Smooth muscle cell (in vitro differentiated cells): ENCODE results near the gene ZNF460. TPM values are rescaled to one million over a fixed set of nuclear protein-coding genes. Genes with fewer than 3 reads are reported as not detected.

Source experiments
- DNase-seq: peaks from one replicate; lab custom pipeline; 2025; ENCODE audit not compliant: unreplicated experiment; lab: John Stamatoyannopoulos, UW
- H2AFZ ChIP-seq: fragments of 200-600 bp; sonication (generic); 2 replicates; pipeline ENCODE4 v1.6.0; 2016; ENCODE audit warnings: antibody characterized with exemption, low read depth, mild to moderate bottlenecking
- H3F3A ChIP-seq: fragments of 200-600 bp; sonication (generic); 2 replicates; pipeline ENCODE4 v1.6.0; 2017; ENCODE audit warnings: antibody characterized with exemption, low read depth
- H3K27ac ChIP-seq: fragments of 200-600 bp; sonication (generic); 2 replicates; pipeline ENCODE4 v1.5.1; 2016; ENCODE audit warnings: low read depth, mild to moderate bottlenecking
- H3K27me3 ChIP-seq: fragments of 200-600 bp; sonication (generic); 2 replicates; pipeline ENCODE4 v1.6.1; 2016; ENCODE audit warnings: low read depth, mild to moderate bottlenecking
- H3K36me3 ChIP-seq: fragments of 200-600 bp; sonication (generic); 2 replicates; pipeline ENCODE4 v1.5.1; 2016; ENCODE audit warnings: low read depth
- H3K4me1 ChIP-seq: fragments of 200-600 bp; sonication (generic); 2 replicates; pipeline ENCODE4 v1.5.1; 2016; ENCODE audit warnings: low read depth
- H3K4me2 ChIP-seq: fragments of 200-600 bp; sonication (generic); 2 replicates; pipeline ENCODE4 v1.6.0; 2016; ENCODE audit warnings: mild to moderate bottlenecking
- H3K4me3 ChIP-seq: fragments of 200-600 bp; sonication (generic); 2 replicates; pipeline ENCODE4 v1.5.1; 2016; ENCODE audit warnings: mild to moderate bottlenecking
- H3K79me2 ChIP-seq: fragments of 200-600 bp; sonication (generic); 2 replicates; pipeline ENCODE4 v1.6.0; 2016; ENCODE audit warnings: low read depth, mild to moderate bottlenecking
- H3K9ac ChIP-seq: fragments of 200-600 bp; sonication (generic); 2 replicates; pipeline ENCODE4 v1.6.0; 2016; ENCODE audit warnings: low read depth
- H3K9me3 ChIP-seq: fragments of 200-600 bp; sonication (generic); replicated peaks from 2 replicates; pipeline ENCODE4 v1.5.1; 2016; ENCODE audit warnings: low read depth
- H4K20me1 ChIP-seq: fragments of 200-600 bp; sonication (generic); 2 replicates; pipeline ENCODE4 v1.6.0; 2016; ENCODE audit warnings: low read depth
- CTCF ChIP-seq: fragments of 200-600 bp; sonication (generic); IDR thresholded peaks from 2 replicates; pipeline ENCODE4 v1.5.1; 2017; ENCODE audit warnings: borderline replicate concordance, mild to moderate bottlenecking, antibody characterized with exemption; ENCODE audit not compliant: insufficient read depth, poor library complexity, severe bottlenecking
- WGBS: methylation state at CpG from one replicate; pipeline ENCODE4 v1.1.7; 2016; ENCODE audit warnings: low lambda C conversion rate; 5-methylcytosine and 5-hydroxymethylcytosine counted together
- polyA plus RNA-seq: library from polyadenylated mRNA; unstranded; fragments of >200 nt; fragmentation: Nextera tagmentation; extraction: Ambion mirVana; gene quantifications from 2 replicates; pipeline ENCODE4 v1.2.1, GENCODE V29; 2016
- total RNA-seq: library from RNA; depleted of rRNA; stranded (reverse); fragments of >200 nt; gene quantifications from 2 replicates; pipeline ENCODE4 v1.2.3, GENCODE V29; 2014

ZNF460 gene
- total and polyA plus RNA-seq, 2 experiments from 2014 or later, result 1.7 to 85.2 TPM

DNA sequence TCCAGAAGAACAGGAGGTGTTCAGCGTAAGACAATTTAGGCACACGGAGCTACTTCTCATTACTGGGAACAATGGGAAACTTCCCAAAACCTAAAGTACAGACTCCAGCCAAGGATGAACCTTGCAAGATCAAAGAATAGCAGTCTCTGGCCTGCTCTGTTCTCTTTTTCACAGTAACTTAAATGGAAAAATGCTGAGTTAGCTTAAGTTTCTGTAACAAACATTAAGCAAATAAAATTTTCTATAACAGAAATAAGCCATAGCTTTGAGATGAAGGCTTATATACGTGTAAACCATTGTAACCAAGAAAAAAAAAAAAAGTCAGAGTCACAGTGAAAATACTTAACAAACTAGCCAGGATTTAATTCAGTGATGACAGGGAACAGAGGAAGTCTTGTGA, 18.2 kb upstream of the ZNF460 start:
- H3K79me2 ChIP-seq, result peaks cover 13% of the 10 kb centered on the region
- H3K4me3 ChIP-seq, result no peak overlapping the region
- no peak for TF ChIP-seq CTCF
- H2AFZ ChIP-seq, result no peak overlapping the region
- H3K4me2 ChIP-seq, result no peak overlapping the region
- no peak overlapping the region for H3K9ac ChIP-seq
- H3K36me3 ChIP-seq, result no peaks in the 10 kb centered on the region
- H3K9me3 ChIP-seq, result no peaks in the 10 kb centered on the region
- WGBS, result 93% methylated on average over 3 of the region's 3 CpGs
- no peaks in the 10 kb centered on the region for H3K4me1 ChIP-seq
- no peaks in the 10 kb centered on the region for H3K27me3 ChIP-seq
- no peak overlapping the region for H3K27ac ChIP-seq
- no peaks in the 10 kb centered on the region for H3F3A ChIP-seq
- H4K20me1 ChIP-seq, result peaks cover 2% of the 10 kb centered on the region
- DNase-seq, result no peak

DNA sequence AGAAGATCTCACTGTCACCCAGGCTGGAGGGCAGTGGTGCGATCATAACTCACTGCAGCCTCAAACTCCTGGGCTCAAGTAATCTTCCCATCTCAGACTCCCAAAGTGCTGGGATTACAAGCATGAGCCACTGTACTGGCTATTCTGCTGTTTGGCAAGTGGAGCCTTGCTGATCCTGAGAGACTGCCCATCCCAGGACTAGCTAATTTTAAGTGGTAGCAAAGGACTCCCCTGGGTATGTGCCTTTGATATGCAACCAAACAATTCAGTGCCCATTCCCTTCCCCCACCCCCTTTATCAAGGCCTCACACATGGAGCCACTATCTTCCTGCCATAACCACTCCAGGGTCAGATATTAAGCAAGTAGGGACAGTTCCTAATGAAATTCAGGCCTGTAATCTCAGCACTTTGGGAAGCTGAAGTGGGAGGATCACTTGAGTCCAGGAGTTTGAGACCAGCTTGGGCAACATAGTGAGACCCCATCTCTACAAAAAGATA, 17.0 kb upstream of the ZNF460 start:
- Histone ChIP-seq H3K79me2 (peaks cover 7% of the 10 kb centered on the region), H3K27ac (no peak overlapping the region), H4K20me1 (no peaks in the 10 kb centered on the region), H3K27me3 (no peaks in the 10 kb centered on the region), H3K4me1 (no peaks in the 10 kb centered on the region), H3K9me3 (no peaks in the 10 kb centered on the region), H3K4me3 (no peak overlapping the region), H3K4me2 (no peak overlapping the region), H3K36me3 (no peaks in the 10 kb centered on the region), H2AFZ (no peak overlapping the region), H3F3A (no peaks in the 10 kb centered on the region), H3K9ac (no peak overlapping the region)
- no peak for TF ChIP-seq CTCF
- WGBS, result 89% methylated on average over 1 of the region's 1 CpG
- no peak for DNase-seq

GRCh38 chr19:57267291-57267690, 13.0 kb upstream of the ZNF460 start:
- WGBS, result 59% methylated on average over 3 of the region's 3 CpGs
- Histone ChIP-seq H3K27ac (no peak overlapping the region), H3K9ac (no peak overlapping the region), H3K4me3 (no peak overlapping the region), H3K36me3 (no peaks in the 10 kb centered on the region), H3K4me2 (no peak overlapping the region), H2AFZ (no peak overlapping the region), H3K4me1 (no peaks in the 10 kb centered on the region), H3K27me3 (no peaks in the 10 kb centered on the region), H4K20me1 (no peaks in the 10 kb centered on the region), H3K79me2 (no peaks in the 10 kb centered on the region), H3F3A (no peaks in the 10 kb centered on the region), H3K9me3 (no peaks in the 10 kb centered on the region)
- DNase-seq, result no peak
- TF ChIP-seq CTCF, result no peak

- 67% methylated on average over 4 of the region's 4 CpGs for WGBS
- no peaks in the 10 kb centered on the region for H3K79me2 ChIP-seq
- no peaks in the 10 kb centered on the region for H3F3A ChIP-seq
- H2AFZ ChIP-seq, result no peak overlapping the region
- H3K4me3 ChIP-seq, result no peak overlapping the region
- no peaks in the 10 kb centered on the region for H3K4me1 ChIP-seq
- H4K20me1 ChIP-seq, result no peaks in the 10 kb centered on the region
- H3K27ac ChIP-seq, result peak overlapping the region; percentile 79
- H3K9me3 ChIP-seq, result no peaks in the 10 kb centered on the region
- H3K4me2 ChIP-seq, result peak overlapping the region; percentile 65
- no peak for DNase-seq
- H3K36me3 ChIP-seq, result no peaks in the 10 kb centered on the region
- no peaks in the 10 kb centered on the region for H3K27me3 ChIP-seq
- peak overlapping the region; percentile 15 for H3K9ac ChIP-seq
- no peak for TF ChIP-seq CTCF
These were observed 10.6 kb upstream of the ZNF460 start for GRCh38 chr19:57269515-57270250.
